LNCaP clone FGC (cell line): Measurements from ENCODE around the gene IP6K3.

Source experiments
- DNase-seq: peaks from one replicate; pipeline ENCODE4 v3.0.0-alpha.2; 2011; ENCODE audit warnings: low read depth
- H3K4me3 ChIP-seq: 2 replicates; pipeline ENCODE4 v1.5.1; 2011; ENCODE audit warnings: mild to moderate bottlenecking, low read depth, low read length, control low read depth
- CTCF ChIP-seq: IDR thresholded peaks from 2 replicates; pipeline ENCODE4 v1.5.1; 2012; ENCODE audit warnings: mild to moderate bottlenecking; ENCODE audit not compliant: control insufficient read depth, insufficient read depth; ENCODE audit errors: extremely low read depth

Gene IP6K3

GRCh38 chr6:33686981-33687975 is 59.4 kb downstream of the IP6K3 start:
- no peak for DNase-seq
- TF ChIP-seq CTCF = no peak
- H3K4me3 ChIP-seq = no peak overlapping the region

GRCh38 chr6:33686225-33686924 is 60.3 kb downstream of the IP6K3 start:
- DNase-seq = no peak
- no peak overlapping the region for H3K4me3 ChIP-seq
- no peak for TF ChIP-seq CTCF

GRCh38 chr6:33685411-33686224 is 61.1 kb downstream of the IP6K3 start:
- no peak overlapping the region for H3K4me3 ChIP-seq
- no peak for TF ChIP-seq CTCF
- DNase-seq = no peak

GRCh38 chr6:33684983-33685382 is 61.7 kb downstream of the IP6K3 start:
- DNase-seq = no peak
- no peak overlapping the region for H3K4me3 ChIP-seq
- no peak for TF ChIP-seq CTCF

GRCh38 chr6:33684428-33684896 is 62.2 kb downstream of the IP6K3 start:
- no peak for TF ChIP-seq CTCF
- no peak for DNase-seq
- H3K4me3 ChIP-seq = no peak overlapping the region

GRCh38 chr6:33683576-33684427 is 62.9 kb downstream of the IP6K3 start:
- H3K4me3 ChIP-seq = no peak overlapping the region
- no peak for TF ChIP-seq CTCF
- DNase-seq = no peak
